ENCODE measurements around the gene CYTH4.

GRCh38 chr22:37284126-37284804 is 2.0 kb downstream of the CYTH4 start:
- TF ChIP-seq POLR2A (IDR thresholded peaks at IDR 0.05; ENCODE audit: low read length) (no peak), GATA1 (IDR thresholded peaks at IDR 0.05; ENCODE audit: low read depth, low read length) (no peak)

All from erythroblast (primary cell).